ENCODE data around the gene SLC7A10. TPM values are rescaled to one million over a fixed set of nuclear protein-coding genes. Genes with fewer than 3 reads are reported as not detected.

The SLC7A10 gene
- total RNA-seq, 1 donor from 2014 or later, result not detected

DNA sequence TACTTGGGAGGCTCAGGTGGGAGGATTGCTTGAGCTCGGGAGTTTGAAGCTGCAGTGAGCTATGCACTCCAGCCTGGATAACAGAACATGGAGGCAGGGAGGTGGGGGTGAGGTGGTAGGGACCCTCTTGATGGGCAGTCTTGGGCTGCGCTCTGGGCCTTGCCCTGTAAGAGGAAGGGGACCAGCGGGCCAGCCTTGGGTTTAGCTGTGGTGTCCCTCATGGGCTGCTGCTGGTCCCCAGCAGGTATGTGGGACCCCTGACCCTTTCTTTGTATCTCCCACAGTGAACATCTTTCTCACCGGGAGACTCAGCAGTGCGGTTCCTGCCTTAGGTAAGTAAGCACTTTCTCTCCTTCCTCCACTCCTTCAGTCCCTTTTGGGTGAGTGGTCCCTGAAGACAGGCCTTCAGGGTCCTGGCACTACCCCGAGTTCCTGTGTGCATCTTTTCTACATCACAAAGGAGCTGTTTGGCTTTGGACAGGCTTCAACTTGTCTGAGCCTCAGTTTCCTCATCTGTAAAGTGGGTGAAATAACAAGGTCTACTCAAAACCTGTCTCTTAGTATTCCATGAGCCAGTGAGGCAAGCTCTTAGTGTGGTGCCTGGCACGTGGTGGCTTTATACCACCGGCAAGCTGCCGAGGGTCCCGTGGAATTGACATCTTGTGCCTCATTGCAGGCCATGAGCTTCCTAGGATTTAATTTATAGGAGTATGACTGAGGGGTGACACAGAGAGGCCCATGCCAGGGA, 29.0 kb downstream of the SLC7A10 start:
- TF ChIP-seq, protein P1, sequence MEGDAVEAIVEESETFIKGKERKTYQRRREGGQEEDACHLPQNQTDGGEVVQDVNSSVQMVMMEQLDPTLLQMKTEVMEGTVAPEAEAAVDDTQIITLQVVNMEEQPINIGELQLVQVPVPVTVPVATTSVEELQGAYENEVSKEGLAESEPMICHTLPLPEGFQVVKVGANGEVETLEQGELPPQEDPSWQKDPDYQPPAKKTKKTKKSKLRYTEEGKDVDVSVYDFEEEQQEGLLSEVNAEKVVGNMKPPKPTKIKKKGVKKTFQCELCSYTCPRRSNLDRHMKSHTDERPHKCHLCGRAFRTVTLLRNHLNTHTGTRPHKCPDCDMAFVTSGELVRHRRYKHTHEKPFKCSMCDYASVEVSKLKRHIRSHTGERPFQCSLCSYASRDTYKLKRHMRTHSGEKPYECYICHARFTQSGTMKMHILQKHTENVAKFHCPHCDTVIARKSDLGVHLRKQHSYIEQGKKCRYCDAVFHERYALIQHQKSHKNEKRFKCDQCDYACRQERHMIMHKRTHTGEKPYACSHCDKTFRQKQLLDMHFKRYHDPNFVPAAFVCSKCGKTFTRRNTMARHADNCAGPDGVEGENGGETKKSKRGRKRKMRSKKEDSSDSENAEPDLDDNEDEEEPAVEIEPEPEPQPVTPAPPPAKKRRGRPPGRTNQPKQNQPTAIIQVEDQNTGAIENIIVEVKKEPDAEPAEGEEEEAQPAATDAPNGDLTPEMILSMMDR (conservative IDR thresholded peaks at IDR 0.05; ENCODE audit: low read depth, low read length), result no peak
- no peak for DNase-seq (ENCODE audit: low read depth)
- no peak overlapping the region for H3K4me3 ChIP-seq (ENCODE audit: low read depth, low read length)

DNA sequence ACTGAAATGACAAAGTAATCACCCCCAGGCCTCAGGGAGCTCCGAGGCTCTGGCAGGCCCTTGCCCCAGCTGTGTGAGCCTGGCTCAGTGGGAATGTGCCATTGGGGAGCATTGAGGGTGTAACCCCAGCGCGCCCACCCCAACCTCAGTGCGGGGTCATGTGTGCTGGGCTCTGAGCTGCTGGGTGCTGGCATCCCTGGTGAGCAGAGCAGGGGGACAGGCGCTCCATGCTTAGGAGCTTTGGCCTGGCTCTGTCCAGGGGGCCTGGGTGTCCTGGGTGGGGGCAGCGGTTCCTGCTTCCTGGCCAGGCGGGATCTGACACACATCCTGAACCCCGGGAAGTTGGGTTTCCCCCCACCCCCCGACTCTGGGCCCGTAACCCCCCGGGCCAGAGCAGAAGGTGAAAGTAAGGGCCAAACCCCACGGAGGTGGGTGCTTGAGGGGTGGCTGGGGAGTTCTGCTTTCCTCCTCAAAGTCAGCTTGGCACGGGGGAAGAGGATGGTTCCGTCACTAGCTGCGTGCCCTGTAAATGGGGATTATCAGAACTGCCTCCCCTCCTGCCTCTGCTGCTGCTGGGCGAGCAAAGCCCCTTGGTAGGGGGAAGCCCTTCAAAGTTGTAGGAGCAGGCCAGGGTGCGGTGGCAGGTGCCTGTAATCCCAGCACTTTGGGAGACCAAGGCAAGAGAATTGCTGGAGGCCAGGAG, 29.9 kb downstream of the SLC7A10 start:
- TF ChIP-seq, protein P1 (conservative IDR thresholded peaks at IDR 0.05; ENCODE audit: low read depth, low read length), result no peak
- DNase-seq (ENCODE audit: low read depth), result no peak
- H3K4me3 ChIP-seq (ENCODE audit: low read depth, low read length), result no peak overlapping the region

DNA sequence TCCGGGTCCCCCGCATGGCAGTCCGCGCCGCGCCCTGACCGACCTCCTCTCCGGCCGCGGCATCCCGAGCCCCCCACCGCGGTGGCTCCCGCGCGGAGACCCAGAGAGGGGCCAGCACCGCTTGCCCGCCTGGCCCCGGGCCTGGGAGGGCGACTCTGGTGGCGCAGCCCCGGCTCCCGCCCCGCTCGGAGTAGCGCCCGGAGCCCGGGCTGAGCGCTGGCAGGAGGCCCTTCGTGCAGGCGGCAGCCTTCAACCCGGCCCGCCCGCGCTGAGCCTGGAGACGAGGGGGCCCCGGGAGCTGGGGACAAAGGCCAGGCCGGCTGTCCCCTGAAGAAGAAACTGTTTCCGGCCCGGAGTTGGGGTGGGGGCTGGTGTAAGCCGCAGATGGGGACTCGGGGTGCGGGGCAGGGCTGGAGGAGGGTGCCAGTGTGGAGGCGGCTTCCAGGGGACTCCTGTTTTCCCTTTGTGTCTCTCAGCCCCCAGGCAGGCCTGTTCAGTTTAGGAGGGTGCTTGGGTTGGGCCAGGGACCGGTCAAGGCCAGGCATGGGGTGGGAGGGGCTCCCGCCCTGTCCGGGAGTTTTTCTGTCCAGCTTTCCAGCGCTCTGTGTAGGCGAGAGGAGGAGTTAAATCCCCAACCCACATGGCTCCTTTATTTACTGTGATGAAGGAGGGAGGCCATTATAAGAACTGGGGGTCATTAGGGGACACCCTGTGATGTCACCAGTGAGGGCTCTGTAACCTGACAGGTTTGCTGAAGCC, 30.6 kb downstream of the SLC7A10 start:
- DNase-seq (ENCODE audit: low read depth), result no peak
- peak overlapping the region; percentile 50 for H3K4me3 ChIP-seq (ENCODE audit: low read depth, low read length)
- TF ChIP-seq, protein P1 (conservative IDR thresholded peaks at IDR 0.05; ENCODE audit: low read depth, low read length), result no peak

DNA sequence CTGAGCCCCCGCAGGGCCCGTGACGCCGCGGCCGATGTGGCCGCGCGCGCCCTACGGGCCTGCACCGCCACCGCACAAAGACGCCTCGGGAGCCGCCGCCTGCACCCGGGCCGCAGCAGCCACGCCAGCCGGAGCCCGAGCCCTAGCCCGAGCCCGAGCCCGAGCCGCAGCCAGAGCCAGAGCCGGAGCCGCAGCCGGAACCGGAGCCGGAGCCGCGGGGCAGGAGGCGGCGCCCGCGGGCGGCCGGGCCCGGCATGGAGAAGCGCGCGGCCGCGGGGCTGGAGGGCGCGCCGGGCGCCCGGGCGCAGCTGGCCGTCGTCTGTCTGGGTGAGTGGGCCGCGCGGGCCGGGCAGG, 31.1 kb downstream of the SLC7A10 start:
- DNase-seq (ENCODE audit: low read depth), result no peak
- peak overlapping the region; percentile 50 for H3K4me3 ChIP-seq (ENCODE audit: low read depth, low read length)
- TF ChIP-seq, protein P1 (conservative IDR thresholded peaks at IDR 0.05; ENCODE audit: low read depth, low read length), result no peak

DNA sequence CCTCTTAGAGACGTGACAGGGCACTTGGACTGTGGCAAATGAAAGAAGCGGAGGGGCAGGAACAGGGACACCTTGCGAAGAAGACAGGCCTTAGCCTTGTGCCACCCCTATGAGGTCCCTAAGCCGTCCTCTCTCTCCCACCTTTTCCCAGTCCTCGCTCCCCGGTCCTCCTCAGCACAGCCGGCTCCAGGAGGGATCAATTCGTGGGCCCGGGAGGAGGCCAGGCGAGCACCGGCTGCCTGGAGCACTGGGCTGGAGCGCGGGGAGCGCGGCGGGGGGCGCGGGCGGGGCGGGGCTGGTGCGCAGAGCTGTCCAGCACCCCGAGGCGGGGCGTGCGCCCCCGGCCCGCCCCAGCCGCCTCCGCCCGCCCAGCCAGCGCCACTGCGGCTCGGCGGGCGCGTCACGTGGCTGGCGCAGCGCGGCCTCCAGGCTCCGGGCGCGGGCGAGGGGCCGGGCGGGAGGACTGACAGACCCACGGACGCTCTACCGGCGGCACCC, 31.7 kb downstream of the SLC7A10 start, which contains the start of gene LRP3:
LRP3 (plus strand) TSS at position 466 of the 498 bp plus-strand sequence. CDS start 456 bp downstream, outside the sequence.
- TF ChIP-seq, protein P1 (conservative IDR thresholded peaks at IDR 0.05; ENCODE audit: low read depth, low read length), result no peak
- no peak for DNase-seq (ENCODE audit: low read depth)
- H3K4me3 ChIP-seq (ENCODE audit: low read depth, low read length), result peak within 1 kb of the TSS; percentile 50

GRCh38 chr19:33193269-33193864, 32.3 kb downstream of the SLC7A10 start:
- no peak overlapping the region for H3K4me3 ChIP-seq (ENCODE audit: low read depth, low read length)
- TF ChIP-seq, protein P1 (conservative IDR thresholded peaks at IDR 0.05; ENCODE audit: low read depth, low read length), result no peak
- no peak for DNase-seq (ENCODE audit: low read depth)

Measured in epithelial cell of proximal tubule (primary cell).